8988T (cell line): Measurements from ENCODE around the gene METAP1D.

Source experiments
- DNase-seq: peaks from one replicate; pipeline ENCODE4 v3.0.0; 2011

The METAP1D gene

DNA sequence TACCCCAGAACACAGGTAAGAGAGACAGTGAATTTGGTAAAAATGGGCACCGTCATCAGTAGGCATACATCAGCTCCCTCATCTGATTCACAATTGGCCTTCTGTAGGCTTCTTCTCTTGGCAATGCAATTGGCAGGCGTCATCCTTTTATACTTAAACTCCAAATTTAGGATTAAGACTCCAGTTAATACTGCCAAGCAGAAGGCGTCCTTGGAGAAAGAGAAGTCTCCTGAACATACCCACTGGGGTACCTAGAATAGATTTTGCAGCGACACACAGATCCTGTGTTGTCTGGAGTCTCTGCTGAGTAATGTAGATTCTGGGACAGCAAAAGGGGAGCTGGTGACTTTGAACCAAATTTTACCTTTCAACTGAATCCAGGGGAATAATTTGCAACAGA is 592 bp upstream of the METAP1D start:
- no peak for DNase-seq

- DNase-seq = no peak
Observed at GRCh38 chr2:172000696-172001361, 1.1 kb downstream of the METAP1D start.

GRCh38 chr2:172007372-172007771 is 7.6 kb downstream of the METAP1D start:
- no peak for DNase-seq

DNA sequence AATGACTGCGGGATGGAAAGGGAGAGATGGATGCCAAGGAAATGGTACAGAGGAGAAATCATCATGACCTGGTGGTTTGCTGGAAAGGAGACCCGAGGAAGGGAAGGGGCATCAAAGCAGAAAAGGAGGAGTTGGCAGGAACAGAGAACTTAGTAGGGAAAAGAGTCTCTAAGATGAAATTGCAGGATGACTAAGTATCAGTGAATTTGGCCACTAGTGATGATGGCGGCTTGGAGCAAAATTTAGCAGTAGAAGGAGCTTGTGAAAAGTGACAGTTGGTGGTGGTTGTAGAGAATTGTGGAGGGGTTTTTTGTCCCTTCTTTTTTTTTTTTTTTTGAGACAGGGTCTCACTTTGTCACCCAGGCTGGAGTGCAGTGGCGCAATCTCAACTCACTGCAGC is 10.1 kb downstream of the METAP1D start:
- DNase-seq = no peak

DNA sequence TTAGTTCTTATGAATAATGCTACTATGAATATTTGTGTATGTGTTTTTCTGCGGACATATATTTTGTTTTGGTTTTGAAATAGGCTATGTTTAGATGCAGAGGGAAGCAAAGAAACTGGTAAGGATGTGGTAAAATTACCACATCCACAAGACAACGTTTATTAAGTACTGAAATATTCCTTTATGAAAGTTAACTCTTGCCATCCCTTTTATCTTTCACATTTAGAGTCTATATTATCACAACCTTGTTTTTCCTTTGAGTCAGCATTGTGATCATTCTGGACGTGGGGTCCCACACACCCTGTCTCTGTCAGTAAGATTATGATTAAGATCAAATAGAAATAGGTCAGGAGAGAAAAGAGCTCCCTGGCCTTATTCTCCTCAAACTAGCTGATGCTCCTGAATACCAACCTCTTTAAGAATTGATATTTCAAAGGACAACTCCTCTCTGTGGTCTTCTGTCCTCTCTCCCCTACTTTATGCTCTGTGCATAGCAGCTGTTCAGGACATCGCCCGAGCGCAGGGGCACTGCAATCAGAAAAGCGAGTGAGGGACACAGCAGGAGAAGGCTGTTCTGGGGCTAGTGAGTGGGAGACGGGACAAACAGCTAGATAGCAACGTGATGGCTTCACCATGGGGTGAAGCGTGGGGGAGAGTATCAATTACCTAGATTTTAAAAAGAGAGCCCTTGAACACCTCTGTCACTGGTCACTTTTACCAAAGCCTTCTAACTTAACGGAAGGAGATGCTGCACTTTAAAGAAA is 12.2 kb downstream of the METAP1D start:
- no peak for DNase-seq

DNA sequence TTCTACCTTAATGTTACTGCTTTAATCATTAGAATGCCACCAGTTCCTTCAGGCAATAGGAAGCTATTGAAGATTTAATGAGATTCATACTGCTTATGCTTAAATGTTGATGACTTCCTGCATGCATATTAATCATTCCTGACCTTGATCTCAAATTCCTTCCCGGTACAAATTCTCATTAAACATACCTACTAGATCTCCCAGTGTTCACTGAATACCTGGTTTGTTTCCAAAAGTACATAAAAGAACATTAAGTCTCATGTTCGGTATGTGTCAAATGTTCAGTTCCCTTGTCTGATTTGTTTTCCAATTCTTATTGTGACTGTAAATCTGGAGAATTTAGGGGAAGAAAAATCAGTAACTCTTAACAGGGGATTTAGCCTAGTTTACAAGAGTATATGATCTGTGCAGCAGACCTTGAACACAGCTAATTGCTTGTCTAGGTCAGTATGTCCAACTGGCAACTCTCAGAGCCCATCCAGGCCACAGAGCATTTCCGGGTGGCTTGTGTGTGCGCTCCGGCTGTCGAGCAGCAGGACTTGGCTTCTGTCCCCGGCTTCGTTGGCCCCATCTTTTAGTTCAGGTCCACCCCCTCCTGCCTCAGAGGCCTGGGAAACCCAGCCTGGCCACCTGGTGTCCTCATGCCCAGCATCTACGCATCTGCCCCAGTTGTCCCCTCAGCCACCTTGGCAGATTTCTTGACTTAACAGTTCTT is 13.1 kb downstream of the METAP1D start:
- DNase-seq = no peak

DNA sequence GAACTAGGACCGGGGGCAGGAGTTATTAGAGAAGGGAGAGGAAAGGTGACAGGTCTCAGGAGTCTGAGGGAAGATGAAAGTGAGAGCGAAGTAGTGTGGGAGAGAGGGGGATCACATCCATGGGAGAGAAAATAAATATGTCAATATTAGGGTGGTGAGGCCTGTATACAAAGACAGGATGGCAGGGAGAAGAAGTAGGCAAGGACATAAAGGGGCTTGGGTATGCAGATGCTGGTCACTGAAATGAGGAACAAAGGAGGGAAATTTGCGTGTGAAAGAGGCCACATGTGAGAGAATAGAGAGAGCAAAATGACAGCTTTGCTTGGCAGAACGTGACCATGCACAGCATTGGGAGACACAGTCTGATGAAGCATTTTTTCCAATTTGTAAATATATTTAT is 13.6 kb downstream of the METAP1D start:
- DNase-seq = no peak

GRCh38 chr2:172021074-172021931 is 21.6 kb downstream of the METAP1D start:
- no peak for DNase-seq

- DNase-seq = no peak
Observed at GRCh38 chr2:172021955-172022354, 22.2 kb downstream of the METAP1D start.

GRCh38 chr2:172031536-172031935 is 31.8 kb downstream of the METAP1D start:
- DNase-seq = no peak

DNA sequence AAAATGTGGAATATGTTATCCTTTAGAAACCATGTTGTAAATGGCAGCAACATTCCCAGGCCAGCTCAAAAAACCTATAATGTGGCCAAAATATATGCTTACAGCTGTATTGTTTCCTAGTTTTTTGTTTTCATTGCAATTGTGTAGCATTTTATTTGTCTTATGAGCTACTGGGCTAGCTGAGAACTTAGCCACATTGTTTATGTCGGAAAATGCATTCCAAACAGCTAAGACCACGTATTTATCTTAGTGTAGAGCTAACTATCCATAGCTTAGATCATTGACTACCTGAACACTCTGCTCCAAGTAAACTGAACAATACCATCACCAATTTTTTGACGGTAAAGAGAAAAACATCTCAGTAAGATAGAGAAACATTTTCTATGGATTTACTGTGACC is 38.4 kb downstream of the METAP1D start:
- DNase-seq = no peak

DNA sequence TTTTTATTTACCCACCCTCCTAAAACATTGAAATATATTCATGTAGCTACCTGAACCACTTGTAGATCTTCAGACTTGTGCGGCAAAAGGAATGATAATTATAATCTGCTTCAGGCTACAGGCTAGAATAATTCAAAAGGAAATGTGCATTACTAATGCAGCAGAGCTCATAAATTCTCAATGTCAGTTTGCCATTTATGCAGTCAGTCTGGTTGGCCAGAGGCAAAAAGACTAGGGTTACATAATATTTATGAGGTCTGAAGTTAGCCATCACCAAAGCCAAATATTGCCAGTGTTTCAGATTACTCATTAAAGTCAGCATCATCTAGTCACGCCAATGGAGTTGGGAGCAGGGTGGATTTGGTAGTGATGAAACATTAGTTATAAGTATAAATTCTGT is 38.9 kb downstream of the METAP1D start:
- DNase-seq = no peak

DNA sequence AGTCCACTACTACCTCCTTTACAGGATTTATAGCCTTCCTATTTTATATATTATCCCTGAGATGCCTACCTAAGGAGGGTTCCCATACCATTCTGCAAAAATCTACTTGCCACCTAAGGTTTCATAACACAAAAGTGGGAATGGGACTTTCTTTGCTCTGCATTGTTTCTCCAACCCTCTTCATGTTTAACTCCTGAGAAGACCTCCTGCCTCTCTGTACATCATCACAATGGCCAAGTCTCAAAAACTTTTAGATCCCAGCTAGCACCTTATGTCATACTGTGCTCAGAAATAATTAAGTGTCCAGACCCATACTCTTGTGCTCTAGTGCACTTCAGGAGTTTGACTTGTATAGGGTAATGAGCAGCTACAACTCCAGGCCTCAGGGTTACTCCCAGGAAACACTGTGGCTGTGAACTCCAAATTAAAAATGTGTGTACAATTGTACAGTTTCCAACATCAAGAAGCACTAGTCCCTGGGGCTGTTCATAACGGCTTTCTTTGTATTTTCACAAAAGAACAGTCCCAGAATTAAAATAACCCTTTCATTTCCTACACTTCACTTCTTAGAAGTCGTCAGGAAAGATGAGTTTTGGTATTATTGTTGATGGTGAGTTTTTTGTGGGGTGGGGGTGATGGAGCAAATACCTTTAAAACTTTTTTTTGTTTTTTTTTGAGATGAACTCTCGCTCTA is 39.4 kb downstream of the METAP1D start:
- no peak for DNase-seq

DNA sequence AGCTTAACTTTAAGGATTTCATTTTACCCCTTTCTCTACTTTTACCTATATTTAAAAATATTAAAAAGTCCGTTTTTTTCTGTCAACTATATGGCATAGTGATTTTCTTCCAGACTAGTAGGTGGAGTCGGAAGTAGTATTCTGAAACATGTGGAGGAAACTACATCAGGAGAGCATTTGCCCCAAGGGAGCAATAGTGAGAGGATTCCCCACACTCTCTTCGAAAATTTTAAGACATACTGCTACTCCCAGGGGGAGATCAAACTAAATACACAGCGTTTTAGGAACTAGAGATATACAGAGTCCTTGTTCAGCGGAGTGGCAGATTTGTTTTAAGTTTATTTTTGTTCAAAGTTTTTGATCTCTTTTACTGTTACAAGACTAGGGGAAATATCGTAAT is 40.6 kb downstream of the METAP1D start:
- no peak for DNase-seq

- no peak for DNase-seq
Observed at GRCh38 chr2:172046080-172046678, 46.4 kb downstream of the METAP1D start.

- DNase-seq = no peak
Observed at GRCh38 chr2:172046866-172047565, 47.3 kb downstream of the METAP1D start.

DNA sequence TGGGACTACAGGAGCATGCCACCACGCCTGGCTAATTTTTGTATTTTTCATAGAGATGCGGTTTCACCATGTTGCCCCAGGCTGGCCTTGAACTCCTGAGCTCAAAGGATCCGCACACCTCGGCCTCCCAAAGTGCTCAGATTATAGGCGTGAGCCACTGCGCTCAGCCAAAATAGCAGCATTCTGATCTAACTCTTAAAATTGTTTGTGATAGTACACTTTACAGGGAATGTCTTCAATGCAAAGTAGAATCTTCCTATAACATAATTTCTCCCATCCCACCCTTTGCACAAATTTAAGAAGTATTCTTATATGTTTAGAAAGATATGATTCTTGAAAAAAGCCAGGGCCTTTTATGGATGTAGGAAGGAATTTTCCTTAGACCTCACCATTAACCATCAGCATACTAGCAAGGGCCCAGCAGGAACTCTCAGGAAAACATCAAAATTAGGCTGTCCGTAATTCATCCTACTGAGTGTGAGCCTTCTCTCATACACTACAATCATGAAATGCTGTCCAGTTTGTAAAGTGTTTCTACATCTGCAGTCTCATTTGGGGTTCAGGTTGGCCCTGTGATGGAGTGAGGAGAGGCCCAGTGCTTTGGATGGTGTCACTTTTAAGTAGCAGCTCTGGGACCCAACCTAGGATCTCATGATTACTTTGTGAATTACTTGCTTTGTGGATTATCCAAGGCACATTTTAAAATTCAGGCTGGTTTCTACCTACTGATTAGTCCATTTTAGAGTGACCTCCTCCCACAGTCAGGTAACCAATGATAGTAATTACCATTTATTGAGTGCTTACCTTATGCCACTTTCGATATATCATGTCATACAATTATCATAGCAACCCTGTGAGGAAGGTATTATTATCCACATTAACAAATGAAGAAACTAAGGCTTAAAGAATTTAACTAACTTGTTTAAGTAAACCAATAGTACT is 48.1 kb downstream of the METAP1D start:
- DNase-seq = no peak

GRCh38 chr2:172048508-172049503 is 49.1 kb downstream of the METAP1D start:
- DNase-seq = no peak
